Hippocampal formation (tissue), 2 donors: Measurements from ENCODE around the gene STK24.

Source experiments
- DNase-seq, 2 donors: peaks; one replicate each; lab custom pipeline; 2025; lab: John Stamatoyannopoulos, UW

STK24 gene

DNA sequence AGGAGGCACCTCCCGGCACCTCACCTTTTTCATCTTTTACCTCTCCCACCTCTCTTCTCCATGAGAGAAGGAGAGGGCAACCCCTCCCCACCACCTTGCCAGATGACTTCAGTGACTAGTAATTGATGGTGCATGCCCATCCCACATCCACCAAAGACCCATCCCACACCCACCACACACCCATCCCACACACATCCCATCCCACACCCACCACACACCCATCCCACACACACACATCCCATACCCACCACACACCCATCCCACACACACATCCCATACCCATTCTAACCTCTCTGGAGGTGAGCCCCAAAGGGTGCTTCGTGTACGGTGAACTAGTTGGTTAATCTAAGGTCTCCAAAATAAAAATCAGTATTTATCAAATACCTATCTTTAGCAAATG is 44.7 kb downstream of the STK24 start:
- DNase-seq = no peak

DNA sequence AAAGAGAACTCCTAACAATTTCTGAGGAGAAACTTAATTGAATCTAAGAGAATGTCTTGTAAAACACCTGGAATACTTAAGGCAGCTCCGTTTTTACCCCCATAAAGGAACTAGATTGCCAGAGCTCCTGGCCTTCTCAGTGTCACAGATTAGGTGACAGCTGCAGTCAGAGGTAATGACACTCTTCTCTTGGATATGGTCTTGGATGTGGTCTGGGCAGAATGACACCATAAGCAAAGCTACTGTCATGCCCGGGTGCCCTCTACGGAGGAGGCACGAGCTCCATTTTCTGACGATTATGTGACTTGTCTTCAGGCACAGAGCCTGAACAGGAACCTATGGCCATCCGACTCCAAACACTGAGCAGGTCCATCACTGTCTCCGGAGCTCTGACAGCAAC is 46.7 kb downstream of the STK24 start:
- no peak for DNase-seq

GRCh38 chr13:98529171-98529570 is 47.7 kb downstream of the STK24 start:
- DNase-seq = no peak

DNA sequence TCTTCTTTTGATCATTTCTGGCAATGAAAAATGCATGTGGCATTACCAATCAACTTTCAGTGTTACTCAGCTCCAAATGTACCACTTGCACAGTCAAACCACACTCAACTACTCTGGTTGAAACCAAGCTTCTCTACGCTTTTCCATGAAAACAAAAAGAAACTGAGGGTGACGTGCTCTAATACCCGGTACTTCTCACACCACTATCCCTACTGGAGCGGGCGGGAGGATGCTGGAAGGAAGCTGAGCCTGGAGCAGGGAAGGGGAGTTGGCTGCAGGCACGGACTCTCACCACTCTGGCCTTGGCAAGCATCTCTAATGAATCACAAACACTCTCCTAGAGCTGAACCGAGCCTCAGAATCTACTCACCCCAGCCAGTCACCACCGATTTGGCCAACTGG is 48.2 kb downstream of the STK24 start:
- no peak for DNase-seq

DNA sequence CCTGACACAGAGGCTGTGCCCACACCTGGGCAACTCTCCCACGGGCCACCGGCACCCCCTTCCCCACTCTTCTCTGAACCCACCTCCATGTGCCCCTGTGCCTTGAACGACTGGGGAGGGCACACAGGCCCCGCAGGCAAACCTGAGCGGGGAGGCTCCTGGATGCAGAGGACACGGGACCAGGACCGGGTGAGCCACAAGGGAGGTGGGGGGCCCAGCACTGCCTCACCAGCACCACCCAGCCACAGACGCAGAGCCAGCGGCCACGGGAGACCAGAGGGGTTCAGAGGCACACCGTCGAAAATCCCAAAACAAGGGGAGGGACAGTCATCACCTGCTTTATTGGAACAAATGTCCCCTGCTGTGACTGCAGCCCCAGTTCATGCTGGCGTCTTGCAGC is 49.4 kb downstream of the STK24 start:
- DNase-seq = no peak

- DNase-seq = no peak
Measured at GRCh38 chr13:98526182-98526512, 50.8 kb downstream of the STK24 start.

DNA sequence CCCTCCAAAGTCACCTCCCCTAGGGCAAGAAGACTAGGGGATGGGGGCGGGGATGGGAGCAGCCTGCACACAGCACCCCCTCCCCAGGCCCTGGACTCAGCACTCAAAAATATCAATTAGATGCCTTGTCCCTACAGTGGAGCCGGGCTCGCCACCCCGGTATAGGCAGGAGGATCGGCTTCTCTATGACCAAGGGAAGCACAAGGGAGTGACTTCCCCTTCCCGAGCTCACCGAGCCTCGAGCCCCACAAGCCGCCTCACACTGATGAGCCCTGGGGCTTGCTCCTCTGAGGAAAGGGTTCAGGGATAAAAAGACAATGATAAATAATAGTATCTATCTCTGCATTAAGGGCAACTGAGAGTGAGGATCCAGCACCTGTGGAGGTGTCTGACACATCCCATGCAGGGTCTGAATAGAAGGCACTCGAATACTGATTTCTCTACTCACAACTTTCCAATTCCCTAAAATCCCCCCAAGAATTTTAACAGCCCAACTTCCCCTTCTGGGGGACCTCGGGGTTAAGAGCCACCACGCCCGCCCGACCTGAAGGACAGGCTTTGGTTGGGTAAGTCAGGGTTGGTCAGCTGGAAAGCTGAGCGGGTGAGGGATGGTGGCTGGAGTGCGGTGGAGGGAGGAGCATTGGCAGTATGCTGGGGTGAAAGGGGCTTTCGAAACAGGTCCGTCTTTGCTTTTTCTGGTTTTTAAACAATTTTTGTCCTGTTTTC is 51.3 kb downstream of the STK24 start:
- DNase-seq = no peak

- no peak for DNase-seq
Measured at GRCh38 chr13:98524793-98525192, 52.1 kb downstream of the STK24 start.

DNA sequence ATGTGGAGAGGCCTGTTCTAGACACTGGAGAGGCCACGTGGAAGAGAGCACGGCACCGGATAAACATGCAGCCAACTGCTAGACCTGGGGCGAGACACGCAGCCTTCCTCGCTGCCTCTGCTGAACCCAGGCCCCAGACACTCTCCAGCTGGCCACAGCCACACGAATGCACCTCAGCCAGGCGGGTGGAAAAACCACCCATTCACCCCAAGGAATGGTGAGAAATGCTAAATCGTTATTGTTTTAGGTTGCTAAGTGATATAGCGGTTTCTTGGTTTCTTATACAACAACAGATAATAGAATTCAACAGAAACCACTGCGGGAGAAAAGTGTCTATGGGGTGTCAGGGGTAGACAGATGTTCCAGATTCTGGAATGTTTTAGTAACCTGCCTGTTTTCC is 52.5 kb downstream of the STK24 start:
- no peak for DNase-seq

GRCh38 chr13:98523455-98524102 is 53.3 kb downstream of the STK24 start:
- DNase-seq = no peak

DNA sequence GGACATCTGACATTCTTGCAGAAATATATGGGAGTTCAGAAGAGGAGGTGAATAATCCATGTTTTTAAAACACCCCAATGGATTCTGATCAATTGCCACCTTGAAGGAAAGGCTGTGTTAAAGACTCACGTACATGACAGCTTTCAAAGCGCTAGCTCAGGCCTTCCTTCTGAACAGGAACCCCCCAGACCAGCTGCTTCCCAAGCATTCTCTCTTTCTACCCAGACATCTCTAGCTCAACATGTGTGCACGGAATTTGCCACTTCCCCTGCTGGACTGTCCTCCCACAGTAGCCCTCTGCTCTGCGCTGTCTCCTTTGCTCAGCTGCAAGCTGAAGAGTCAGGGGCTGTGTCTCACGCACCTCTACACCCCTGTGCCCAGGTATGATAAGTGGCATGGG is 54.5 kb downstream of the STK24 start:
- no peak for DNase-seq

DNA sequence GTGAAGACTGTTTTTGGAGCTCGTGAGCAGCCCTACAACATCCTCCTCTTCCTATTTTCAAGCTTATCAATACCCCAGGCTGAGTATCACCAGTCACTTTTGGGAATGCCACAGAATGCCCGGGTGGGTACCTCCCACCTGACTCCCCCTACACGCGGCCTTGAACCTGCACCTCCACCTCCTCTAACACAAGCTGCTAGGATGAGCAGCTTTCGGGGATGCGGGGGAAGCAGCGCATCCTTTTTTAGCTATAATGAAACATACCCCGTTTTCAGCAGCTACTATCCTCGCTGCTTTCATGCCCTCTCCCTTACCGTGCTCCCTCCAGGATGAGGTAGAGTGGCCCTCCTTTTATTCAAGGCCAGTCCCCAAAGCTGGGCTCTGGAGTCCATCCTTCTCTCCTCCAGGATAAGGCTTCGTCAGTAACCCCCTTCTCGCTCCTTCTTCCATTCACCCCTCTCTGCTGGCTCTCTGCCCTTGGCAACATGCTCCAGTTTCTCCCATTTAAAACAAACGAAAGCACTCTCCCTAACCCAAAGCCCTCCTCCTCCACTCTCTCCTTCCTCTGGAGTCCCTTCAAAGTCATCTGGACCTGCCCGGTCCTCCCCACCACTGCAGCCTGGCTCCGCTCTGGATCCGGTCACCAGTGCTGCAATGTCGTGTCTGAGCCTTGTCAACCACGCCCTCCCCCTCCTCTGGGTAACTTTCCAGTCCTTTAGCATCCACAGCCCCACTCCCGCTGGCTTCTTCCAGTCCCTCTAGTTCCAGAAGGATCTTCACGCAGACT is 55.3 kb downstream of the STK24 start:
- no peak for DNase-seq

GRCh38 chr13:98520674-98521449 is 56.0 kb downstream of the STK24 start:
- no peak for DNase-seq

- no peak for DNase-seq
Measured at GRCh38 chr13:98519976-98520375, 56.9 kb downstream of the STK24 start.

GRCh38 chr13:98517576-98518310 is 59.2 kb downstream of the STK24 start:
- no peak for DNase-seq

- DNase-seq = no peak
Measured at GRCh38 chr13:98515818-98516465, 61.0 kb downstream of the STK24 start.

DNA sequence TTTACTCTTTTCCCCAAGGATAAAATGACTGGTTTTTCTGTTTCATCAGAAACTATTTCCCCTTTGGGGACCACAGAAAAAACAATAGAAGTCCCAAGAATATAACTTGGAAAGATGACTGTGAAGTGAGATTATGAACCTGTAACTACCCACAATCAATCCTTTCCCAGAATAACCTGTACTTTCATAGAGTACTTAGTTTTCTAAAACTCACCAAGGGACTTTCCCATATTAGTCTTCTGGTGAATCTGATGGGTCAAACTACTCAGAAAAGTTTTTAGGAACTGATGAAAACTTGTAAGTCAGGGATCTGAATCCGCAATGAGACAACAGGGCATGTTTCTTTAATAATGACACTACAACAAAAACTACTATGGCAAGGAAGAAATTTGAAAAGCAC is 62.6 kb downstream of the STK24 start:
- DNase-seq = no peak

DNA sequence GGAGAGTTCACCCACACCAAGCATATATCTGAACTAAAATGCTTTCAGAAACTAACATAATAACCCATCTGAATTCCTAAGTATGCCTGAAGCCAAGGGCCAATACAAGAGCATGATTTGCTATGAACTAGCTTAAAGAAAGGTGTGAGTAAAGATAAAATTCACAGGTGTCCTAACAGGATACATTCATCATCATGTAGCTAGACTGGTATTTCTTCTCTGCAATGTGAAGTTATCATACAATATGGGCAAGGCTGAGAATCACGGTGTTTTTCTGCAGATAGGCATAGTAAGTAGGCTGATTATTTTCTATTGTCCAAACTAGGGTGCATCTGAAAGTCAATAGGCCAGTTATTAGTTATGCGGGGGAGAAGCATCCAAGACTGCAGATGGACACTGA is 63.1 kb downstream of the STK24 start:
- DNase-seq = no peak

GRCh38 chr13:98512774-98513665 is 63.9 kb downstream of the STK24 start:
- no peak for DNase-seq

DNA sequence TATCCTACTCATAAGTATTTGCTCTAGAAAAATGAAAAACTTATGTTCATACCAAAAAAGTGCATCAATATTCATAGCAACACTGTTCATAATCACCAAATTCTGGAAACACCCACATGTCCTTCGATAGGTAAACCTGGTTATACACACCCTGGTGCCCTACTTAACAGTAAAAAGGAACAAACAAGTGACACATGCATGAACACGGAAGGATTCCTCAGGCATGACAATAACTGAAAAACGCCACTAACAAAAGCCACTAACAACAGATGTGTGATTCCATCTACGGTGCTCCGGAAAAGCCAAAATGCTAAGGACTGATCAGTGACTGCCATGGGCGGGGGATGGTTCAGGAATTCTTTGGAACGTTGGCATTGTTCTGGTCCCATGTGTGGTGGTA is 65.5 kb downstream of the STK24 start:
- no peak for DNase-seq
